ENCODE measurements around the gene SART1.
"Not testable (repeated sequence)": the region's sequence is repeated elsewhere in the genome, so short reads cannot be mapped to it uniquely, and the experiment has no call there.

SART1 gene

GRCh38 chr11:66001942-66002647, 40.6 kb downstream of the SART1 start, which contains the start of the genes BANF1 and EIF1AD:
Gene BANF1, plus strand, starts transcription at chr11:66002503. Its CDS starts 748 bp downstream, at chr11:66003251.
Gene EIF1AD, minus strand, starts transcription at chr11:66002157. Its CDS starts 1,768 bp downstream, at chr11:66000389.
- DNase-seq (ENCODE audit: low read depth in 2 of 2) = peak; percentile 75 to 83

GRCh38 chr11:66002648-66003225, 41.2 kb downstream of the SART1 start:
- DNase-seq (ENCODE audit: low read depth in 2 of 2) = peak; percentile 66

GRCh38 chr11:66003291-66003690, 41.8 kb downstream of the SART1 start:
- DNase-seq (ENCODE audit: low read depth in 2 of 2) = no peak

GRCh38 chr11:66004186-66004585, 42.7 kb downstream of the SART1 start:
- DNase-seq (ENCODE audit: low read depth in 2 of 2) = no peak

GRCh38 chr11:66006134-66006890, 44.8 kb downstream of the SART1 start:
- no peak for DNase-seq (ENCODE audit: low read depth in 2 of 2)

GRCh38 chr11:66006891-66007176, 45.3 kb downstream of the SART1 start:
- no peak for DNase-seq (ENCODE audit: low read depth in 2 of 2)

- no peak for DNase-seq (ENCODE audit: low read depth in 2 of 2)
Measured at GRCh38 chr11:66007201-66007634, 45.7 kb downstream of the SART1 start.

- no peak for DNase-seq (ENCODE audit: low read depth in 2 of 2)
Measured at GRCh38 chr11:66008095-66008467, 46.5 kb downstream of the SART1 start.

GRCh38 chr11:66008468-66009101, 47.1 kb downstream of the SART1 start:
- DNase-seq (ENCODE audit: low read depth in 2 of 2) = no peak

- DNase-seq (ENCODE audit: low read depth in 2 of 2) = not testable (repeated sequence)
Measured at GRCh38 chr11:66010036-66010435, 48.5 kb downstream of the SART1 start.

GRCh38 chr11:66011239-66011784, 49.8 kb downstream of the SART1 start:
- no peak for DNase-seq (ENCODE audit: low read depth in 2 of 2)

- DNase-seq (ENCODE audit: low read depth in 2 of 2) = no peak
Measured at GRCh38 chr11:66011785-66012303, 50.3 kb downstream of the SART1 start, which contains the start of gene CST6. Gene CST6, plus strand, starts transcription at chr11:66012008. Its CDS starts 37 bp downstream, at chr11:66012045.

- DNase-seq (ENCODE audit: low read depth in 2 of 2) = no peak
Measured at GRCh38 chr11:66012371-66012945, 50.9 kb downstream of the SART1 start.

- no peak for DNase-seq (ENCODE audit: low read depth in 2 of 2)
Measured at GRCh38 chr11:66012946-66013761, 51.6 kb downstream of the SART1 start.

GRCh38 chr11:66013762-66014100, 52.2 kb downstream of the SART1 start:
- DNase-seq (ENCODE audit: low read depth in 2 of 2) = no peak

- DNase-seq (ENCODE audit: low read depth in 2 of 2) = no peak
Measured at GRCh38 chr11:66014804-66015453, 53.4 kb downstream of the SART1 start.

- DNase-seq (ENCODE audit: low read depth in 2 of 2) = no peak
Measured at GRCh38 chr11:66015454-66015881, 53.9 kb downstream of the SART1 start.

GRCh38 chr11:66015936-66016792, 54.6 kb downstream of the SART1 start:
- DNase-seq (ENCODE audit: low read depth in 2 of 2) = no peak

GRCh38 chr11:66016793-66017177, 55.3 kb downstream of the SART1 start:
- no peak for DNase-seq (ENCODE audit: low read depth in 2 of 2)

Data from stimulated activated CD4-positive, alpha-beta T cell treated with anti-CD3 and anti-CD28 coated beads, Interleukin-1b, Interleukin-23, amount 100 ng/mL, for 4 hours (primary cell).